22Rv1 (cell line): ENCODE measurements around the gene NRXN3.

Experiments used
- ZFX ChIP-seq: fragments of 450-650 bp; IDR thresholded peaks from 2 replicates; pipeline ENCODE4 v1.6.1; 2017; ENCODE audit warnings: antibody characterized with exemption, borderline replicate concordance
- TF ChIP-seq, protein P1 (sequence below): fragments of 450-650 bp; IDR thresholded peaks from 2 replicates; pipeline ENCODE4 v1.5.1; 2017; ENCODE audit warnings: mild to moderate bottlenecking

DNA sequence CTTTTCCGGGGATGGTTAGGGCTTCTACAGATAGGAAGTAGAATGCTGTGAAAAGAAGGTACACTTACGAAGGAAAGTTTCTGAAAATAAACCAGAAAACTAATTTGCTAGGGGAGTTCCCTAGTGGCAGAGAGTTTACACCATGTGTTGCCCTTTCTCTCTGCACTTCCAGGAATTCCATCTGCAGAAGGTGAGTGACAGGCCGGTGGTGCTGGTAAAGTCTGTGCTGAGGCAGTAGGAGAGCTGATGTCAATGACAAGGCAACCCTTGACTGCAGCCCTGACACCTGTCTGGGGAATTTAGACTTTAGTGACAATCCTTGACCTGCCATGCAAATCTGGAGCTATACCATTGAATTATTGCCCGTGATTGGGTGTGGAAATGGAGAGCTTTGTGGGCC lies 687.8 kb downstream of the NRXN3 start:
- TF ChIP-seq, protein P1, sequence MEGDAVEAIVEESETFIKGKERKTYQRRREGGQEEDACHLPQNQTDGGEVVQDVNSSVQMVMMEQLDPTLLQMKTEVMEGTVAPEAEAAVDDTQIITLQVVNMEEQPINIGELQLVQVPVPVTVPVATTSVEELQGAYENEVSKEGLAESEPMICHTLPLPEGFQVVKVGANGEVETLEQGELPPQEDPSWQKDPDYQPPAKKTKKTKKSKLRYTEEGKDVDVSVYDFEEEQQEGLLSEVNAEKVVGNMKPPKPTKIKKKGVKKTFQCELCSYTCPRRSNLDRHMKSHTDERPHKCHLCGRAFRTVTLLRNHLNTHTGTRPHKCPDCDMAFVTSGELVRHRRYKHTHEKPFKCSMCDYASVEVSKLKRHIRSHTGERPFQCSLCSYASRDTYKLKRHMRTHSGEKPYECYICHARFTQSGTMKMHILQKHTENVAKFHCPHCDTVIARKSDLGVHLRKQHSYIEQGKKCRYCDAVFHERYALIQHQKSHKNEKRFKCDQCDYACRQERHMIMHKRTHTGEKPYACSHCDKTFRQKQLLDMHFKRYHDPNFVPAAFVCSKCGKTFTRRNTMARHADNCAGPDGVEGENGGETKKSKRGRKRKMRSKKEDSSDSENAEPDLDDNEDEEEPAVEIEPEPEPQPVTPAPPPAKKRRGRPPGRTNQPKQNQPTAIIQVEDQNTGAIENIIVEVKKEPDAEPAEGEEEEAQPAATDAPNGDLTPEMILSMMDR = no peak
- TF ChIP-seq ZFX = no peak
